Fibroblast of peridontal ligament (primary cell): ENCODE results near the gene HMGN5.

Experiments
- DNase-seq: peaks from one replicate; pipeline ENCODE4 v3.0.0-alpha.2; 2010; ENCODE audit errors: extremely low read depth

Gene HMGN5

DNA sequence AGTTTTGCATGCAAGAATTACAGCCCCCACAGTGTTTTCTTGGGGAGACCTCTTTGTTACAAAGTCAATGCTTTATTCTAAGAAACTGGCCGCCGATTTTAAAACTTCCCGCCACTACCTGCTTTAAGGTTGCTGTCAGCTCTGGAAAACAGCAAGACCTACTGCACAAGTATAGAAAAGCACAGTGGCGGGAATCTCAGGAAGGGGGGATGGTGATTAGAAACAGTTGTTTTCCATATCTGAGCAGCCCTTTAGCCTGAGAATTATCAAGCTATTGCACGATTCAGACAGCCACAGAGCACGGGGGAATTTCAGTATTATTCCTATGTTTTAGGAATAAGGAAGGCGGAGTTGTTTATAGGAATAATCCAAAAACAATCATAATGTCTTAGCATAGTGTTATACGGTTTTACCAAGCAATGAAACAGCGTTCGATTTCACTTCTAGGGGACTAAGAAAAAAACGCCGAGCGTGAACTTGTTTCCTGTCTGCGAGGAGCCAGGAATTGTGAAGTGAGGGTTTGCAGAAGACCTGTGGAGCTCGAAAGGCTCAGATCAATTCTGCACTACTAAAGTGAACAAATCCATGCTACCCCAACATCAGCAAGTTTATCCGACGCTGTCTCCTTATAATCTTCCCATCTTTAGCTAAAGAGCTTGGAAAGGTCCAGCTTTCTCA lies 81.3 kb downstream of the HMGN5 start:
- no peak for DNase-seq

GRCh38 chrX:81114757-81115156 lies 87.0 kb downstream of the HMGN5 start:
- DNase-seq, result no peak

GRCh38 chrX:81110286-81110685 lies 91.4 kb downstream of the HMGN5 start:
- no peak for DNase-seq

DNA sequence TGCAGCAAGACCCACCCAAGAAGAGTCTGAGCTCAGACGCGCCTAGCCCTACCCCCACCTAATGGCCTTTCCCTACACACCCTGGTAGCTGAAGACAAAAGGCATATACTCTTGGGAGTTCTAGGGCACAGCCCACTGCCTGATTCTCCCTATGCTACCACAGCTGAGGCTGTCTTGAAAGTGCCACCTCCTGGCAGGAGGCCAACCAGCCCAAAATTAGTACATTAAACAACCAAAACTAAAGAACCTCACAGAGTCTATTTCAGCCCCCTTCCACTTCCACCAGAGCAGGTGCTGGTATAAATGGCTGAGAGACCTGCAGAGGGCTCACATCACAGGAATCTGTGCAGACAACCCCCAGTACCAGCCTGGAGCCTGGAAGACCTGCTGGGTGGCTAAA lies 119.1 kb downstream of the HMGN5 start:
- DNase-seq, result no peak
